H1 (cell line): Measurements from ENCODE around the gene CLEC4F. TPM values are rescaled to one million over a fixed set of nuclear protein-coding genes. Genes with fewer than 3 reads are reported as not detected.

Experiments
- CTCF ChIA-PET: fragments of 300-600 bp; sonication (Branson Sonifier 250); formaldehyde crosslinking; loops from one replicate; lab custom pipeline; 2021; ENCODE audit not compliant: partially characterized antibody; lab: Charles Lee
- POLR2A ChIA-PET: fragments of 300-600 bp; sonication (Branson Sonifier 250); formaldehyde crosslinking; loops from one replicate; lab custom pipeline; 2021; ENCODE audit warnings: inconsistent platforms; ENCODE audit not compliant: partially characterized antibody; lab: Charles Lee
- DNase-seq, 2 experiments: peaks; one replicate each; pipeline versions ENCODE4 v3.0.0 to v3.0.0-alpha.2; 2010 to 2022; ENCODE audit warnings: low spot score in 2 of 2, low read depth in 1 of 2, mixed read lengths in 1 of 2
- FAIRE-seq: peaks from 2 replicates; lab custom pipeline; 2011; peaks lifted over from hg19 to GRCh38; lab: Jason Lieb, UNC
- H2AFZ ChIP-seq: 2 replicates; pipeline ENCODE4 v1.8.1; 2012; ENCODE audit warnings: low read length, inconsistent platforms
- H2AK5ac ChIP-seq: 2 replicates; pipeline ENCODE4 v1.6.1; 2013; ENCODE audit warnings: low read depth, low read length
- H2BK120ac ChIP-seq: replicated peaks from 2 replicates; pipeline ENCODE3; 2013; ENCODE audit warnings: low read depth, low read length, inconsistent platforms
- H2BK12ac ChIP-seq: 2 replicates; pipeline ENCODE4 v1.6.1; 2013; ENCODE audit warnings: low read depth, low read length
- H2BK15ac ChIP-seq: 2 replicates; pipeline ENCODE4 v1.6.1; 2013; ENCODE audit warnings: low read length
- H2BK20ac ChIP-seq: 2 replicates; pipeline ENCODE4 v1.6.1; 2013; ENCODE audit warnings: low read length
- H2BK5ac ChIP-seq: 2 replicates; pipeline ENCODE4 v1.6.1; 2013; ENCODE audit warnings: low read depth, low read length
- H3K14ac ChIP-seq: 2 replicates; pipeline ENCODE4 v1.6.1; 2013; ENCODE audit warnings: inconsistent platforms; ENCODE audit not compliant: insufficient read length
- H3K18ac ChIP-seq: 2 replicates; pipeline ENCODE4 v1.6.1; 2013; ENCODE audit warnings: low read length; ENCODE audit errors: extremely low read depth
- H3K23ac ChIP-seq: 2 replicates; pipeline ENCODE4 v1.6.1; 2013; ENCODE audit warnings: inconsistent platforms; ENCODE audit not compliant: insufficient read length
- H3K23me2 ChIP-seq: 2 replicates; pipeline ENCODE4 v1.6.1; 2013; ENCODE audit warnings: low read depth, low read length
- H3K27ac ChIP-seq: 2 replicates; pipeline ENCODE4 v1.6.1; 2011; ENCODE audit warnings: low read depth, low read length, inconsistent platforms
- H3K27me3 ChIP-seq, 4 experiments: replicated peaks in 1 of 4; 1 replicate in 1 of 4; 2 replicates in 3 of 4; pipeline versions ENCODE4 v1.6.1 to v1.8.1; 2011 to 2013; ENCODE audit warnings: low read length in 3 of 4, mild to moderate bottlenecking in 3 of 4, inconsistent platforms in 2 of 4, mixed read lengths in 2 of 4, moderate library complexity in 1 of 4; ENCODE audit not compliant: control insufficient read depth in 3 of 4, insufficient read depth in 3 of 4; ENCODE audit errors: extremely low read depth in 1 of 4
- H3K36me3 ChIP-seq, 4 experiments: 2 replicates each; pipeline versions ENCODE4 v1.6.1 to v1.8.1; 2011 to 2013; ENCODE audit warnings: mild to moderate bottlenecking in 4 of 4, low read length in 3 of 4, moderate library complexity in 2 of 4, control low read depth in 1 of 4, inconsistent platforms in 1 of 4; ENCODE audit not compliant: insufficient read depth in 4 of 4, control insufficient read depth in 2 of 4
- H3K4ac ChIP-seq: replicated peaks from 2 replicates; pipeline ENCODE3; 2013; ENCODE audit warnings: low read length, low read depth, mixed read lengths, inconsistent platforms; ENCODE audit not compliant: insufficient read length
- H3K4me1 ChIP-seq, 4 experiments: replicated peaks in 1 of 4; 1 replicate in 1 of 4; 2 replicates in 3 of 4; pipeline versions ENCODE4 v1.6.1 to v1.8.1; 2011 to 2013; ENCODE audit warnings: low read length in 3 of 4, inconsistent platforms in 2 of 4, mixed read lengths in 1 of 4; ENCODE audit not compliant: insufficient read depth in 4 of 4, control insufficient read depth in 3 of 4
- H3K4me2 ChIP-seq, 2 experiments: 2 replicates each; pipeline versions ENCODE4 v1.6.1 to v1.8.1; 2011 to 2013; ENCODE audit warnings: low read depth in 2 of 2, low read length in 2 of 2, control low read depth in 1 of 2, inconsistent platforms in 1 of 2, mild to moderate bottlenecking in 1 of 2; ENCODE audit not compliant: insufficient read depth in 1 of 2
- H3K4me3 ChIP-seq, 4 experiments: fragments of 200-600, 300-600 bp in 1 of 4; sonication (generic), shearing (Covaris generic), sonication (Bioruptor Twin) in 1 of 4; 2 replicates each; pipeline versions ENCODE4 v1.5.1 to v1.8.1; 2011 to 2016; ENCODE audit warnings: low read length in 4 of 4, low read depth in 3 of 4, control low read depth in 2 of 4, inconsistent platforms in 2 of 4, mild to moderate bottlenecking in 2 of 4, mixed read lengths in 1 of 4, moderate library complexity in 1 of 4; ENCODE audit not compliant: insufficient read depth in 2 of 4; ENCODE audit errors: extremely low read depth in 1 of 4
- H3K56ac ChIP-seq: replicated peaks from 2 replicates; pipeline ENCODE3; 2013; ENCODE audit warnings: low read depth, mild to moderate bottlenecking, mixed read lengths, low read length, inconsistent platforms; ENCODE audit not compliant: insufficient read length
- H3K79me1 ChIP-seq: 2 replicates; pipeline ENCODE4 v1.6.1; 2013; ENCODE audit warnings: low read depth, low read length, control low read depth
- H3K79me2 ChIP-seq, 2 experiments: 2 replicates each; pipeline versions ENCODE4 v1.6.1 to v1.8.1; 2012 to 2013; ENCODE audit warnings: low read length in 2 of 2, mild to moderate bottlenecking in 2 of 2, inconsistent platforms in 1 of 2; ENCODE audit not compliant: insufficient read depth in 2 of 2, control insufficient read depth in 1 of 2
- H3K9ac ChIP-seq, 4 experiments: replicated peaks in 1 of 4; 1 replicate in 1 of 4; 2 replicates in 3 of 4; pipeline versions ENCODE4 v1.6.1 to v1.8.1; 2011 to 2013; ENCODE audit warnings: low read depth in 3 of 4, low read length in 3 of 4, control low read depth in 2 of 4, mild to moderate bottlenecking in 2 of 4, moderate library complexity in 2 of 4, inconsistent platforms in 1 of 4; ENCODE audit errors: extremely low read depth in 1 of 4
- H3K9me3 ChIP-seq, 2 experiments: 2 replicates each; pipeline versions ENCODE4 v1.6.1 to v1.8.1; 2012 to 2013; ENCODE audit warnings: mild to moderate bottlenecking in 2 of 2, moderate library complexity in 2 of 2, control low read depth in 1 of 2, inconsistent platforms in 1 of 2, low read depth in 1 of 2, low read length in 1 of 2, mixed read lengths in 1 of 2; ENCODE audit not compliant: insufficient read depth in 2 of 2
- H4K20me1 ChIP-seq, 2 experiments: replicated peaks in 1 of 2; 2 replicates each; pipeline versions ENCODE3 to v1.8.1; 2011 to 2013; ENCODE audit warnings: inconsistent platforms in 2 of 2, low read length in 2 of 2, mild to moderate bottlenecking in 1 of 2; ENCODE audit not compliant: insufficient read depth in 2 of 2, control insufficient read depth in 1 of 2
- H4K5ac ChIP-seq: 2 replicates; pipeline ENCODE4 v1.6.1; 2013; ENCODE audit warnings: low read length, low read depth, mixed read lengths, inconsistent platforms; ENCODE audit not compliant: insufficient read length
- H4K8ac ChIP-seq: 2 replicates; pipeline ENCODE4 v1.8.0; 2013; ENCODE audit warnings: mild to moderate bottlenecking, moderate library complexity, low read length, inconsistent platforms; ENCODE audit not compliant: insufficient read depth; ENCODE audit errors: extremely low read depth
- H4K91ac ChIP-seq: replicated peaks from 2 replicates; pipeline ENCODE3; 2013; ENCODE audit warnings: low read length, mixed read lengths, inconsistent platforms; ENCODE audit not compliant: insufficient read length
- NRF1 ChIP-seq: IDR thresholded peaks from 2 replicates; pipeline ENCODE4 v1.6.1; 2011; ENCODE audit warnings: mild to moderate bottlenecking, low read depth, low read length, improper control_type of control experiment
- RAD21 ChIP-seq, 2 experiments: IDR thresholded peaks in 1 of 2; conservative IDR thresholded peaks in 1 of 2; 2 replicates each; pipeline ENCODE4 v1.6.1; 2011; ENCODE audit warnings: low read depth in 2 of 2, low read length in 2 of 2, improper control_type of control experiment in 1 of 2, inconsistent platforms in 1 of 2, mild to moderate bottlenecking in 1 of 2, moderate library complexity in 1 of 2
- RFX5 ChIP-seq: IDR thresholded peaks from 2 replicates; pipeline ENCODE4 v1.6.1; 2011; ENCODE audit warnings: low read depth, low read length, improper control_type of control experiment, borderline replicate concordance
- SRF ChIP-seq: IDR thresholded peaks from 2 replicates; pipeline ENCODE4 v1.6.1; 2011; ENCODE audit warnings: mild to moderate bottlenecking, low read depth, low read length, moderate library complexity
- SUZ12 ChIP-seq: fragments of 200-600 bp; sonication (generic); IDR thresholded peaks from 2 replicates; pipeline ENCODE4 v1.6.1; 2012; ENCODE audit warnings: mild to moderate bottlenecking, inconsistent platforms, low read length, moderate library complexity, mixed read lengths
- YY1 ChIP-seq: IDR thresholded peaks from 2 replicates; pipeline ENCODE4 v1.6.1; 2011; ENCODE audit warnings: low read depth, mild to moderate bottlenecking, low read length
- WGBS, 2 experiments: shearing (Covaris generic) in 1 of 2; methylation state at CpG; one replicate each; pipeline versions ENCODE4 v1.1.6 to v1.1.7; 2013 to 2015; ENCODE audit warnings: low lambda C conversion rate in 2 of 2, mixed read lengths in 2 of 2, inconsistent platforms in 1 of 2, low coverage in 1 of 2, missing lambda C conversion rate in 1 of 2; ENCODE audit not compliant: insufficient replicate concordance in 2 of 2, insufficient coverage in 1 of 2, insufficient read length in 1 of 2; ENCODE audit errors: extremely low coverage in 1 of 2, missing lambda C conversion rate in 1 of 2; 5-methylcytosine and 5-hydroxymethylcytosine counted together
- polyA plus RNA-seq, 7 experiments: library from polyadenylated mRNA; depleted of rRNA in 3 of 7; stranded (reverse) in 5 of 7; unstranded in 2 of 7; fragments of >200 nt in 5 of 7; fragments of 200-250 nt in 2 of 7; gene quantifications; 1 replicate in 5 of 7; 2 replicates in 1 of 7; 4 replicates in 1 of 7; pipeline versions ENCODE4 v1.2.1 to v1.2.3, GENCODE V29; 2011 to 2013; ENCODE audit warnings: missing spikeins in 2 of 7, mixed read lengths in 2 of 7
- total RNA-seq: library from RNA; stranded (reverse); fragmentation: NEBNext Ultra II Directional; extraction: Animal tissue kit (Norgen Biotek cat#: 25700); gene quantifications from 2 replicates; pipeline ENCODE4 v1.2.1, GENCODE V29; 2021

CLEC4F gene
- total and polyA plus RNA-seq, 2 of the 8 experiments (the other 6 are each of a cell fraction or from before 2014, with no cell fraction given): not detected

DNA sequence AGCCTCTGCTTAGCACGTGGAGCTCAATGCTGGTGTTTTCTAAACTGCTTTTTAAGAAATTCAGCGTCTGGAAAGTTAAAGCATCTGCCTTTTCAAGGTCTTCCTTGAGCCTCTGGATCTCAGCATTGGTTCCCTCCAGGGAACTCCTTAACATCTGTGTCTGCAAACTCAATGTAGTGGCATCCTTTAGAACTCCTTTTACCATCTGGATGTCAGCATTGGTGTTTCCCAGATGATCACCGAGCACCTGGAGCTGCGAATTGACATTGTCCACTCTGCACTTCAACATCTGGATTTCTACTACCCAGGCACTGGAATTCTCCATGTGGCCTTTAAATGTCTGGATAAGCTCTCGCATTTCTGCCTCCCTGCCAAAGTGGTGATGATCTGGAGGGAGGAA lies 3.7 kb downstream of the CLEC4F start:
- Histone ChIP-seq H3K23ac (no peak overlapping the region), H2BK5ac (no peak overlapping the region), H3K18ac (no peak overlapping the region), H4K91ac (no peak overlapping the region), H2AFZ (no peak overlapping the region), H3K23me2 (no peaks in the 10 kb centered on the region), H2BK120ac (no peak overlapping the region), H3K4ac (no peak overlapping the region), H4K20me1 (no peaks in the 10 kb centered on the region), H2BK20ac (no peak overlapping the region), H4K8ac (no peak overlapping the region), H3K27ac (no peak overlapping the region), H3K4me3 (no peak overlapping the region), H4K5ac (no peak overlapping the region), H3K36me3 (no peaks in the 10 kb centered on the region), H2BK15ac (no peak overlapping the region), H3K27me3 (peaks cover 0 to 3% (median 0%) of the 10 kb centered on the region in 4 experiments; a peak in 2 of 7 replicates), H3K4me1 (no peaks in the 10 kb centered on the region; a peak in 1 of 7 replicates), H3K79me2 (no peaks in the 10 kb centered on the region), H3K9ac (no peak overlapping the region), H2BK12ac (no peak overlapping the region), H2AK5ac (no peak overlapping the region), H3K79me1 (no peaks in the 10 kb centered on the region), H3K14ac (no peak overlapping the region), H3K4me2 (no peak overlapping the region), H3K56ac (no peak overlapping the region), H3K9me3 (no peaks in the 10 kb centered on the region)
- DNase-seq: no peak
- CTCF ChIA-PET: interaction anchor here (0.7 to 1.3 kb wide), 6 partner anchors 16 to 122 kb away, joined by 3 to 4 read pairs (median 3); no protein-coding TSS in a partner anchor
- 85% methylated on average over 5 of the region's 5 CpGs; no CpG with 5 or more reads in 1 of the 2 experiments for WGBS, 2 experiments
- POLR2A ChIA-PET: no interaction called here
- FAIRE-seq: no peak
- no peak for TF ChIP-seq YY1
- TF ChIP-seq RAD21 (IDR thresholded peaks at IDR 0.05 in 1 of 2, conservative IDR thresholded peaks at IDR 0.05 in 1 of 2; ENCODE audit: low read depth in 2 of 2, low read length in 2 of 2): no peak
- no peak for TF ChIP-seq SUZ12
- no peak for TF ChIP-seq NRF1
- no peak for TF ChIP-seq SRF
- TF ChIP-seq RFX5: no peak
